Esophagus (tissue), 2 donors: ENCODE measurements around the gene HOXC9. TPM values are rescaled to one million over a fixed set of nuclear protein-coding genes. Genes with fewer than 3 reads are reported as not detected.

Source experiments
- H3K27ac ChIP-seq, 2 donors: one replicate each; pipeline ENCODE4 v1.5.1; 2013; ENCODE audit warnings: low read depth in 2 of 2, mild to moderate bottlenecking in 2 of 2, inconsistent platforms in 1 of 2, low read length in 1 of 2, moderate library complexity in 1 of 2
- H3K27me3 ChIP-seq, 2 donors: one replicate each; pipeline ENCODE4 v1.6.1; 2013; ENCODE audit warnings: low read length in 2 of 2, control low read depth in 1 of 2, mild to moderate bottlenecking in 1 of 2; ENCODE audit not compliant: insufficient read depth in 2 of 2, control insufficient read depth in 1 of 2
- H3K36me3 ChIP-seq, 2 donors: one replicate each; pipeline ENCODE4 v1.6.1; 2013; ENCODE audit warnings: low read length in 1 of 2; ENCODE audit not compliant: control insufficient read depth in 2 of 2, insufficient read depth in 2 of 2
- H3K4me1 ChIP-seq, 2 donors: one replicate each; pipeline ENCODE4 v1.6.1; 2013; ENCODE audit warnings: low read length in 1 of 2; ENCODE audit not compliant: control insufficient read depth in 2 of 2, insufficient read depth in 2 of 2
- H3K4me3 ChIP-seq, 2 donors: one replicate each; pipeline ENCODE4 v1.5.1; 2013; ENCODE audit warnings: low read length in 2 of 2, mild to moderate bottlenecking in 2 of 2, low read depth in 1 of 2, moderate library complexity in 1 of 2
- H3K9me3 ChIP-seq, 2 donors: one replicate each; pipeline ENCODE4 v1.6.1; 2013; ENCODE audit warnings: mild to moderate bottlenecking in 2 of 2, low read depth in 1 of 2, low read length in 1 of 2, moderate library complexity in 1 of 2; ENCODE audit not compliant: control insufficient read depth in 2 of 2, insufficient read depth in 1 of 2
- WGBS, 2 donors: extraction: QIAGEN DNeasy Blood & Tissue Kit; methylation state at CpG; one replicate each; pipeline ENCODE4 v1.1.7; 2013; 5-methylcytosine and 5-hydroxymethylcytosine counted together
- polyA plus RNA-seq, 2 donors: library from polyadenylated mRNA; stranded (reverse); fragments of 200-250 nt; gene quantifications; one replicate each; pipeline ENCODE4 v1.2.3, GENCODE V29; 2013
- donor health status: healthy with polysubstance abuse.
- donor health status: Bipolar disorder and iron deficiency.

HOXC9 gene
- polyA plus RNA-seq, 2 donors: 0.20 to 0.51 TPM

DNA sequence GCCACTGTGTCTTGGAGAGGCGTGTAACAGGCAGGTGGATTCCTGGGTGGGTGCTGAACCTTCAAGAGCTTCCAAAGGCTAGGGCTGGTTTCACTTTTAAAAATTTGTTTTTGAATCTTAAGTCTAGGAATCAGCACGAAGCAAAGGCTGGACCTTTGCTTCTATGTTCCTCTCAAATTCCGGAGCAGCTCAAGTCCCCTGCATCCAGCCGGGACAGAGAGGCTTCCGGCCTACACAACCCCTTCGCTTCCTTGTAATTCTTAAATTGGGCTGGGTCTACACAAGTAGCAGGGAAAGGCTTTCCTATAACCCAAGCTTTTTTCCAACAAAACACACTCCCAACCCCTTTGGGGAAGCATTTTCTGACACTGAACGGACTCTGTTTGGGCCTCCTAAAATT, 37.0 kb upstream of the HOXC9 start:
- no peak overlapping the region for H3K4me3 ChIP-seq
- H3K27ac ChIP-seq: no peak overlapping the region
- H3K27me3 ChIP-seq: peaks cover 24 to 57% of the 10 kb centered on the region in 2 donors
- 32 to 34% methylated on average over 7 of the region's 7 CpGs for WGBS, 2 donors
- H3K36me3 ChIP-seq: no peaks in the 10 kb centered on the region
- H3K9me3 ChIP-seq: no peaks in the 10 kb centered on the region
- H3K4me1 ChIP-seq: peaks cover 3 to 6% of the 10 kb centered on the region in 2 donors

DNA sequence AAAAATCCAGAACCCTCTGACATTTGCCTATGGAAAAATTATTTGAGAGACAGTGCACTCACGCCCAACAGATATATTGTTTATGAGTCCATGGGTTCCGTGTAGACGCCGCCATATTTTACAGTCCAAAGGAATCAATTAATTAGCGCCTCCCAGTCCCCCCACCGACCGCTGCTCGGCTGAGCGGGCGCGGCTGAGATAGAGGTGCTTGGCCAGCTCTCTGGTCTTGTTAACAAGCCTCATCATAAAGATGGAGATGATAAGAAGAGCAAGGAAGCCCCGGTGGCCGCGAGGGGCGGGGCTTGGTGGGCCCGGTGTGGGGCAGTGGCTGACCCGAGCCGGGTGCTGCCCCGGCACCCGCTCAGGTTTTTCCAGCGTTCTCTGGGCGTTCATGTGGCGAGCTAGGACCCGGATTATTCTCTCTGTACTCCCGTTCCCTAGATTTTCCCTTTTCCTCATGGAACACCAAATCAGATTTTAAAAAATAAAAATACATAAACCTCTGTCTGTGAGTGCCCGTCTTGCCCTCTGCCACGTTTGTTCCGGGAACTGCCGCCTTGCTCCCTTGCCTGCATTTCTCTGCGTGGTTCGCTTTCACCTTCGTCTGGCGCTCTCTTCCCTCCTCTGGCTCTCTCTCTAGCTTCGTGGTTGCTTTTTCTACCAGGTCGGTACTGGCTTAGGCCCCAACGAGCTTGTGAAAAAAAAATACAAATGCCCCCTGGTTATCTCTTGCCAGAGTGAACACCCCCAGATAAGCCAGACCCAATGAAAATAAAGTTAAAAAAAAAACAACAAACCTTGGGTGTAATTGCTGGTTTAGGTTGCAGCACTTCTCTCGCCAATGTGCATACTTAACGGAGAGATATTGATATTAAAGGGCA, 36.3 kb upstream of the HOXC9 start:
- Histone ChIP-seq H3K4me1 (peaks cover 3 to 6% of the 10 kb centered on the region in 2 donors), H3K9me3 (no peaks in the 10 kb centered on the region), H3K27me3 (peaks cover 26 to 60% of the 10 kb centered on the region in 2 donors), H3K36me3 (no peaks in the 10 kb centered on the region), H3K4me3 (no peak overlapping the region), H3K27ac (no peak overlapping the region)
- WGBS, 2 donors: 12 to 20% methylated on average over 38 of the region's 38 CpGs

DNA sequence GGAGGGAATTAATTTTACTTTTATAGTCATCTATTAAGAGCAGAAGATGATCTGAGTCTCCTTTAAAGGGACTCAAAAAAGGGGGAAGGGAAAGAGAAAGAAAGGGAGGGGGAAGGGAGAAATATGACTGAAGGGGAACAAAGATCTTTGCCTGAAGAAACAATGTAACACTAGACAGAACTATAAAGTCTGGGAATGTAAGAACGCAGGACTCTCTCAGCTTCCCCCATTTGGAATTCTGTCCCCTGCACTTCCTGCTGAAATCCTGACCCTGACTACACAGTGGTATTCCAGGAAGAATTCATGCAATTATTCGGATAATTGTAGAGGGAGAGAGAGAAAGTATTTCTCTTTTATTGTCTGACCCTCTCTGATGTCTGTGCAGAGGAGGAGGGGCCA, 35.6 kb upstream of the HOXC9 start:
- Histone ChIP-seq H3K4me1 (peaks cover 3 to 6% of the 10 kb centered on the region in 2 donors), H3K9me3 (no peaks in the 10 kb centered on the region), H3K36me3 (no peaks in the 10 kb centered on the region), H3K4me3 (no peak overlapping the region), H3K27me3 (peaks cover 30 to 56% of the 10 kb centered on the region in 2 donors), H3K27ac (no peak overlapping the region)
- 10 to 13% methylated on average over 2 of the region's 2 CpGs for WGBS, 2 donors

DNA sequence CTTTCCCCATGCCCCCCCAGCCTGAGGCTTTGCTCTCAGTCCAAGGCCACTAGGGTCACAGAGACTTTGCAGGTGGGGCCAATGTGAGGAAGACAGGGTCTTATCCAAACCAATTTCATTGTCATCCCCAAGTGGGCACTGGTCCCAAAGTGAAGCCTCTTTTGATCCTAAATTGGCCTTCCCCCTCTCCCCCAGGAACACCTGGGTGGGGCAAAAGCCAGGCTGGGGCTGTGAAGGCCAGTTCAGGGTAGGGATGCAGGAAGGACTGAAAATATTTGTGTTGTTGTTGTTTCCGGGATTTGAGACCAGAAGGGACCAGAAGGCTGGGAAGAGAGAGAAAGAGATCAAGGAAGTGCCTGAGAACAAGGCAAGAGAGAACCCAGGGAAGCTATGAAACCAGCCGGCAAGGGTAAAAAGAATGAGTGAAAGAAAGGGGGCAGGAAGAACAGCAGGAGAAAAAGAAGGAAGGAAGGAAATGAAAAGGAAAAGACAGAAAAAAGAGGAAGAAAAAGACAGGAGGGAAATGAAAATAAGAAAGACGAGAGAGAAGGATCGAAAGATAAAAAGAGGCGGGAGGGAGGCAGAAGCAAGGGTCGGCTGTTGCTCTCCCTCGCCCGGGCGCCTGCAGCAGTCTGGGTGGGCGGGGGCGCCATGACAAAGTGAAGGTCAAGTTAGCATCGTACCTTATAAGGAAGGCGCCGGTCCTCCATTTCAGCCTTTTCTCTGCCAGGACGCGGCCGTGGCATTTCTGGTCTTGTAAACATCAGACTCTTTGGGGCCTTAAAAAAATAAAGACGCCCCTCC, 34.5 kb upstream of the HOXC9 start:
- H3K27me3 ChIP-seq: peaks cover 28 to 44% of the 10 kb centered on the region in 2 donors
- H3K9me3 ChIP-seq: no peaks in the 10 kb centered on the region
- peaks cover 3 to 6% of the 10 kb centered on the region in 2 donors for H3K4me1 ChIP-seq
- no peak overlapping the region for H3K4me3 ChIP-seq
- H3K27ac ChIP-seq: no peak overlapping the region
- H3K36me3 ChIP-seq: no peaks in the 10 kb centered on the region
- WGBS, 2 donors: 4 to 6% methylated on average over 18 of the region's 18 CpGs

DNA sequence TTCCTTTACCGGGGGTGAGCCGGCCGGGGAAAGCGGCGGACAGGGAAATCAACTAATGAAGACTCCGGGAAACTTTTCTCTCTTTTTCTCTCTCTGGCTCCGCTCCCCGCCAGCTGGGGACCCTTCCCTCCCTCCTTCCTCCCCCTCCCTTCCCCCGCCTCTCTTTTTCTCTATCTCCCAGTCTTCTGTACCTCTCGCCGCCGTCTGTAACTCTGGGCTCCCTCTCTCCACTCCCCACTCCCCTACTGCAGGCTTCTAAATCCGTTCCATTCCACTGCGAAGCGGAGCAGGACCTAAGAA, 33.9 kb upstream of the HOXC9 start:
- Histone ChIP-seq H3K9me3 (no peaks in the 10 kb centered on the region), H3K4me1 (peaks cover 3 to 4% of the 10 kb centered on the region in 2 donors), H3K4me3 (no peak overlapping the region), H3K27ac (no peak overlapping the region), H3K36me3 (no peaks in the 10 kb centered on the region), H3K27me3 (peaks cover 26 to 40% of the 10 kb centered on the region in 2 donors)
- 13 to 14% methylated on average over 15 of the region's 15 CpGs for WGBS, 2 donors

DNA sequence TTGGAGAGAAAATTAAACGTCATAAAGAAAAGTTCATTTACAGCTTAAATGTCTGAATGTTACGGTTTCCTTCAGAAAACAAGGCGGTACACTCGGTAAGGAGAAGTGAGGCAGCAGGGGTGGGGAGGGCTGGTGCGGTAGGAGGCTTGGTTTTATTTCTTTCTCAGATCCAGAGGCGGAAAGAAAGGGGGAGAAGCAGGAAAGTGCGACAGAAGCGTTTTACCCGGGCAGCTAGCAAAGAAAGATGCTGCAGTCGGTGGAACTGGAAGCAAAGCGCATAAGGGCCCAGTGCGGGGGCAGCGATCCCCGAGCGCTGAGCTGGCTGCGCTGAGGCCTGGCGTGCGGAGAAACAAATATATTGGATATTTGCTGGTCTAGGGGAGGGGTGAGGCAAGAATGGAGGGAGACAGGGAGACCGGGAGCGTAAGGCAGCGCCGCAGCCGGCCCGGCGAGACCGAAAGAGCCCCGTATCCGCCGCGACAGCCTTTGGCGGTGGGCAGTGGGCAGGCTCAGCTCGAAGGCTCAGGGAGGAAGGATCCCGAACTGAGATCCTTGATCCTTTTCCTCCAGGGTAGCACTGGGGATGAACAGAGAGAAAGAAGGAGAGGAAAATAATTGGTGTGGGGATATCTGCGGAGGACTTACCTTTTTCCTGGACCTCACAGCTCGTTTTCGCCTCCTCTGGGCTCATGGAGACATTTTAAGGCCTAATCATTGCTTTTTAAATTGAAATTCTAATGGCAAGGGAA, 33.4 kb upstream of the HOXC9 start:
- H3K9me3 ChIP-seq: no peaks in the 10 kb centered on the region
- H3K27me3 ChIP-seq: peaks cover 22 to 38% of the 10 kb centered on the region in 2 donors
- WGBS, 2 donors: 18 to 22% methylated on average over 36 of the region's 36 CpGs
- H3K36me3 ChIP-seq: no peaks in the 10 kb centered on the region
- H3K4me1 ChIP-seq: peaks cover 0 to 3% of the 10 kb centered on the region in 2 donors
- no peak overlapping the region for H3K4me3 ChIP-seq
- no peak overlapping the region for H3K27ac ChIP-seq

DNA sequence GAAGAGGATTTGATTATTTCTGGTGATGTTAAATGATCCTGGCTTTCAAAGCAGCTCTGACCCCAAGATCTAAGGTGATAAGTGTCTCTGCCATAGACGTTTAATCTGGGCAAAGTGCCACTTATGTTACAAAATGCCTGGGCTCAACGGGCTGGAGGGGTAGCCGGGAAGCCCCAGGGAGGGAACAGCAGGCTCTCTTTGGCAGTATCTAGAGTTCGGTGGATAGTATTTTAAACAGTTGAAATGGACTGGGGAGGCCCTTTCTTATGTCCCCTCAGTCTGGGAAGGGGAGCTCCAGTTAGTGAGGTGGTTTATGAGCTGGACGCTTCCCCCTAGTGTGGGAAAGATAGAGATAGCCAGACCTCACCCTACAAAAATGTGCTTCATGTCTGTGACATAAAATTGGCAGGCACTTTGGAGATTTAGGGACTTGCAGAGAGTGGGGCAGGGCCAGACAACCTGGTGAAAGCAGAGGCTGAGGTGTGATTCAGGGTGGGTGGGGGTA, 32.5 kb upstream of the HOXC9 start:
- no peaks in the 10 kb centered on the region for H3K36me3 ChIP-seq
- H3K9me3 ChIP-seq: no peaks in the 10 kb centered on the region
- WGBS, 2 donors: 12 to 27% methylated on average over 5 of the region's 5 CpGs
- peaks cover 0 to 3% of the 10 kb centered on the region in 2 donors for H3K4me1 ChIP-seq
- no peak overlapping the region for H3K27ac ChIP-seq
- H3K27me3 ChIP-seq: peaks cover 17 to 34% of the 10 kb centered on the region in 2 donors
- H3K4me3 ChIP-seq: no peak overlapping the region

DNA sequence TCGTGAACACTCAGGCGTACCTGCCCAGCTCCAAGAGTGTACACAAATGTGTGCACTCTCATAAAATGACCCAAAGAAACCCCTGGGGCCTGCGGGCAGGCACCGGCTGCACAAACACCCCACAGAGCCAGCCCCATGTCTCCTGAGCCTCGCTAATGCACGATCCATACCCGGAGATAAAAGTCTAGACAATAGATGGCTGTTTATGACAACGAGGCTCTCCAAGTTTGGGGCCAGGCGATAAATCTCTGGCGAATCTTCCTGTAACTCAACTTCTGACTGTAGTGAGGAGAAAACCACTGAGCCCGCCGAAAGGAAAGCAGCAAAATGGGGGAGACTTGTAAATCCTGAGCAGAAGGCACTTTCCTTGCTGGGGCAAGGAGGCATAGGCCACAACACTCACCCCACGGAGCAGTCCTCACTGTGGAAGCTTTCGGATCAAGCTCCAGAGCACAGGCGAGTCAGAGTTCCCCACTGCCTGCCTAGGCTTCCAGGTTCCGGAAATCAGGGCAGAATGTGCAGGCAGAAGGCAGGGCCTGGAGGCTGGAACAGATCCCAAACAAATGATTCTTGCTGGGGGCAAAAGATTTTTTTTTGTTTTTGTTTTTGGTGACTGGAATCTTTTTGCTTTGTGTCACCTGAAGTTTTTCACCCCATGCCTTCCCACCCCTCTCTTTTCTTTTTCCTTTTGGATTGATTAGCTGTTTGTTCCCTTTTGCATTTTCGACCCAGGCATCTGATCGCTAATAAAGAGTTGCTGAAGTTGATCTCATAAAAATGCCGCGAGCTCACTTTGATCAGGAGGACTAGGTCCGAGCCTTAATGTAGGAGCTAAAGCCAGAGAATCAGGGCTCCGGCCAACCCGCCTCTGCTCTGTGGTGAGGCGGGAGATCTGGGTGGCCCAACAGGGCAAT, 31.5 kb upstream of the HOXC9 start:
- Histone ChIP-seq H3K27me3 (peaks cover 18 to 38% of the 10 kb centered on the region in 2 donors), H3K36me3 (no peaks in the 10 kb centered on the region), H3K9me3 (peaks cover 0 to 3% of the 10 kb centered on the region in 2 donors), H3K4me3 (no peak overlapping the region), H3K4me1 (peaks cover 3 to 6% of the 10 kb centered on the region in 2 donors), H3K27ac (no peak overlapping the region)
- WGBS, 2 donors: 24 to 38% methylated on average over 24 of the region's 24 CpGs
